HG03045 (cell line): ENCODE results near the gene SLC38A3.
A peak's percentile ranks its signal among the peaks of the same experiment; 100 is the strongest.
"Not testable (repeated sequence)": the region's sequence is repeated elsewhere in the genome, so short reads cannot be mapped to it uniquely, and the experiment has no call there.

ENCODE experiments used
- ATAC-seq: cut with Tn5 transposase; IDR thresholded peaks from one replicate; pipeline ENCODE4 v1.9.1; 2021; ENCODE audit warnings: mild to moderate bottlenecking, moderate library complexity; ENCODE audit not compliant: unreplicated experiment

SLC38A3 gene

DNA sequence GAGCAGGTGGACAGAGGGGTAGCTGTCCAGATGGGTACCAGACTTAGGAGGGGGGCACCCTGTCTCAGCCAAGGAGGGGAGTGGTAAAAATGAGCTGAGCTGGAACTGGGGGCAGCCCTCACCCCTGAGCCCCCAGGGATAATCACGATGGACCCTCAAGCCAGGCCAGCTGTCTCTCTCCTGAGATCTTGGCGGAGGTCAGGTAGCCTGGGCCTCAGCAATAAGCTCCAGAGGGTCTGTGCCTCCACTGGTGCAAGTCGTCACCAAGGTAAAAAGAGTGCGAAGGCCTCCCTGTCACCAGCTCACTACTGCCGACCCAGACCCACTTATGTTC is 5.1 kb downstream of the SLC38A3 start:
- ATAC-seq, result no peak

GRCh38 chr3:50210510-50211367 is 5.7 kb downstream of the SLC38A3 start:
- ATAC-seq, result no peak

- not testable (repeated sequence) for ATAC-seq
These were observed 6.3 kb downstream of the SLC38A3 start for GRCh38 chr3:50211368-50211717.

DNA sequence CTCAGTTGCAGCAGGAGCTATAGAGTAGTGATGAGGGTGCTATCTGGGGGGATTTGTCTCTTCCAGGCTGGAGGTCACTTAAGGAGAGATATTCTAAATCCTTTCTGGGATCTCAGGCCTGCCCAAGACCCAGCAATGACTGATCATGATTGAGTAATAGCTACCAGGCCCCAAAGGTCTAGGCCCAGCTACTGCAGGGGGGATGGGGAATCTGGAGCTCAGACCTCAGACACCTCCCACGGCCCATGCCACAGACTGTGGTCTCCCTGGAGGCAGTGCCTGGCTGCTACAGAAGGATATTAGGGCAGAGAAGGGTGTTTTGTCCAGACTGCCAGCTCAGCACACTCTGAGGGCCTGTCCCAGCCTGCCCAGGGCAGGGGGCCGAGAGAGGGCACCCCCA is 6.9 kb downstream of the SLC38A3 start:
- no peak for ATAC-seq

DNA sequence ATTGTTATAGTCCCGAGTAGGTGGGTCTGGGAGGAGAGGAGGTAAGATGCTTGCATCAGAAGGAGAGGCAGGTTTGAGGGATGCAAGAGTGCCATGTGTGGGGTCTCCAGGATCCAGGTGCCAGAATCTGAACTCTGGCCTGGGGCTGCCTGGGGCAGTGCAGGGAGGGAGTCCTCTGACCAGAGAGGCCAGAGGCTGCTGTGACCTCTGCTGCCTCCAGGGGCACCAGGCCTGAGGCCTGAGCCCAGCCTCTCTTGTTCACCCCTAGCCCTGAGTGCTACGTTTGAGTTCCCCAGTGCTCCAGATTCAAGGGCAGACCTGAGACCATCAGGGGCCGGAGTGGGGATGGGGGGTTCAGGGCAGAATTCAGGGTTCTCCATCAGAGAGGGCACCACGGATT is 7.4 kb downstream of the SLC38A3 start:
- ATAC-seq, result no peak

GRCh38 chr3:50212971-50213370 is 7.9 kb downstream of the SLC38A3 start:
- ATAC-seq, result no peak

DNA sequence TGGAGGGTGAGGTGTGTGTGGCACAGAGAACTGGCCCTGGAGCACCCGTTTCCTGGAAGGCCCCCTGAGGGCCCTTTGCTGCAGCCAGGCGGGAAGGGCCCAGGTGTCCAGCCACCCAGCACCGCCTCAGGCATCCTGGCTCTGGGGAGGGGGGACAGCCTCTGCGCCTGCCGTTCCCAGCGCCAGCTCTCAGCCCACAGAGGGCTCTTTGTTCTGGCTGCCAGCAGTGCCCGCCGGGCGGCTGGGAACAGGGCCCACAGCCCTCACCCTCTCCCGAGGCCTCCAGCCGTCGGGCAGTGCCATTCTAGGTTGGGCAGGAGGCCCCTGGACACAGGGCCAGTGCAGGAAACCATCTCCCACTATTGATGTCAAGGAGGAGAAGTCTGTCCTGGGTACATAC is 8.3 kb downstream of the SLC38A3 start:
- no peak for ATAC-seq

DNA sequence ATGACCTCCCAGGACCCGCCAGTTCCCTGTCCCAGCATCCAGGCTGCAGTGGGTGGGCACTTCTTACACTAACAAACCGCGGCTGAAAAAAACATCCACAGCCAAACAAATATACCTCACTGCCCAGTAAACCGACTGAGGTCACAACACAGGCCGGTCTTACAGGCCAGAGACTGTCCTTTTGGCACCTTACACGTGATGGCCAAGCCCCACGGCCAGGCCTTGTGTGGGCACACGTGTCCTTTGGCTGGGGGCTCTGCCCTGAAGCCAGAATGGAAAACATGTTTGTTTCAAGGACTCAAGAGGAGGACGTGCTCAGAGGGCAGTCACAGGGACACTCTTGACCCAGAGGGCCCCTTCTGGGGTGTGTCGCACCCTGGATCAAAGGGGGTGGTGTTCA is 9.8 kb downstream of the SLC38A3 start:
- ATAC-seq, result no peak

GRCh38 chr3:50215529-50215928 is 10.5 kb downstream of the SLC38A3 start:
- no peak for ATAC-seq

DNA sequence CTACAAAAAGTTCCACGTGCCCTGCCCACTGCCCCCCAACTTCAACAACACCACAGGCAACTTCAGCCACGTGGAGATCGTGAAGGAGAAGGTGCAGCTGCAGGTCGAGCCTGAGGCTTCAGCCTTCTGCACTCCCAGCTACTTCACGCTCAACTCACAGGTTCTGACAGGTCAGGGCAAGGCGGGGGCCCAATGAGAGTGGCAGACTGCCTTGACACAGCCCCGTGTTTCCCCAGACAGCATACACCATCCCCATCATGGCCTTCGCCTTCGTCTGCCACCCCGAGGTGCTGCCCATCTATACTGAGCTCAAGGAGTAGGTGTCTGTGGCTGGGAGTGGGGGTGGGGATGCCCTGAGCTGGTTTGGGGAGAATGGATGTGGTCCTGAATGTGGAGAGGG is 12.6 kb downstream of the SLC38A3 start:
- no peak for ATAC-seq

DNA sequence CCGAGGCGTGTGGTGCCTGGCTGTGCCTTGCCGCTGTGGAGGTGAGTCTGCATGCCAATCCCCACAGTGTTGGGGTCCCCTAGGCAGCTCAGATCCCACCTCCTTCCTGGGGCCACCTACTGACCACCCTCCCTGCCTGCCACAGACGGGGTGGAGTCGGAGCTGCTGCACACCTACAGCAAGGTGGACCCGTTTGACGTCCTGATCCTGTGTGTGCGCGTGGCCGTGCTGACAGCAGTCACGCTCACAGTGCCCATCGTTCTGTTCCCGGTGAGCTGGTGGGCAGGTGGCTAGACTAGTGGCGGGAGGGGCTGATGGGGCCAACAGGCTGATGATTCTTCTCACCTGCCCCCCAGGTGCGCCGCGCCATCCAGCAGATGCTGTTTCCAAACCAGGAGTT is 13.4 kb downstream of the SLC38A3 start:
- no peak for ATAC-seq

GRCh38 chr3:50219285-50219684 is 14.2 kb downstream of the SLC38A3 start:
- no peak for ATAC-seq

DNA sequence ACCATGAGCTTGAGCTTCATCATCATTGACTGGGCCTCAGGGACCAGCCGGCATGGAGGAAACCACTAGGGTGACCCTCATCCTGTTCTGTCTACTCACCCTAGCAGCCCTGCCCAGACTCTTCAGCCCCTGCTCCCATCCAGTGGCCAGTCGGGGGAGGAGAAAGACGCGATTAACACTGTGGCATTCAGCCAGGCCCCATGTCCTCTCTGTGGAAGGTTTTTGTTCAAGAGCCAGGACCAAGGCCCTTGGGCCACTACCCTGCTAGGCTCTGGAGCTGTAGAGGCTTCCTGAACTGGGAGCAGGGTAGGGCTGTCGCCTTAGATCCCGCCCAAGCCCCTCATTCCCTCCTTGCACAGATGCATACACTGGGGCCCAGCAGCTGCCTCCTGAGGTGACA is 15.0 kb downstream of the SLC38A3 start:
- ATAC-seq, result no peak

DNA sequence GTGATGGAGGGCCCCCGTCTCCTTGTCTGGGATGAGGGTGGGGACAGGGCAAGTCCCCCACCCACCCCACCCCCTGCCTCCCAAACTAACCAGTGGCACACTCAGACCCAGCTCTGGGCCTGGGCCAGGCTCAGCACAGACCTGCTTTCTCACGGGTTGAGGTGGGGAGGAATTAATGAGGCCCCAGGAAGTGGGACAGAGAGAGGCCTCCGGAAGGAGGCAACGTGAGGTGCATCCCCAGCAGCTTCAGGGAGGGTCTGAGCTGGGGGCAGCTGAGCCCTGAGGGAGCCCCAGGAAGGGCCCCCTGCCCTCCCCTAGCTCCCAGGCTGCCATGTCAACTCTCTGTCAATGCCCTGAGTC is 16.0 kb downstream of the SLC38A3 start:
- ATAC-seq, result no peak

GRCh38 chr3:50221411-50222168 is 16.5 kb downstream of the SLC38A3 start:
- no peak for ATAC-seq

DNA sequence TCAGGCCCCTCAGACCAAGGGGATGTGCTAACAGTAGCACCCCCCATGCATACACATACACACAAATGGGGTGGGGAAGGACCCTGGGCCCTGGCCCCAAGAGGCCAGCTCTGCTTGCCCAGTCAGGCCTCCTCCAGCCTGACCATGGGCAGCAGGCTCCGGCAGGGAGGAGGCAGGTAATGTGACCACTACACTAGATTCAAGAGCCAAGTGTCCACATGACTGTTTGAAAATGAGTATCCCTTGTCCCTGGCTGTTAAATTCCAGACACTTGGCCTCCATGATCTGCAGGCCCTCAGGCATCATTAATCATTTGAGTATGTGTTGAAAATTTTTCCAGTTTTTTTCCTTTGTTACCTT is 17.1 kb downstream of the SLC38A3 start:
- no peak for ATAC-seq

GRCh38 chr3:50224639-50225038 is 19.6 kb downstream of the SLC38A3 start:
- no peak for ATAC-seq

GRCh38 chr3:50226888-50227389 is 21.9 kb downstream of the SLC38A3 start:
- ATAC-seq, result no peak

- peak; percentile 82 for ATAC-seq
These were observed 22.5 kb downstream of the SLC38A3 start for GRCh38 chr3:50227390-50228183.

DNA sequence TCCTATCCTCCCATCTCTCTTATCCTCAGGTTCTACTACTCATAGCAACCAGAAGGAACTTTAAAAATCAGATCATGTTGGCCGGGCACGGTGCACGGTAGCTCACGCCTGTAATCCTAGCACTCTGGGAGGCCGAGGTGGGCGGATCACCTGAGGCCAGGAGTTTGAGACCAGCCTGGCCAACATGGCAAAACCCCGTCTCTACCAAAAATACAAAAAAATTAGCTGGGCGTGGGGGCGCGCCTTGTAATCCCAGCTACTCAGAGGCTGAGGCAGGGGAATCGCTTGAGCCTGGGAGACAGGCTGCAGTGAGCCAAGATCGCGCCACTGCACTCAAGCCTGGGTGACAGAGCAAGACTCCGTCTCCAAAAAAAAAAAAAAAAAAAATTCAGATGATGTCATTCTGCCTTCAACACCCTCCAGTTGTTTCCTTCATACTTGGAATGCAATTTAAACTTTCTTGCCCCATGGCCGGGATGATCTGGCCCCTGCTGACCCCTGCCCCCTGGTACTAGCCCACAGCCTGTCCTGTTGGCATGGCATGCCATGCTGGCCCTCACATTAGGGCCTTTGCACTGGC is 23.2 kb downstream of the SLC38A3 start:
- ATAC-seq, result not testable (repeated sequence)

DNA sequence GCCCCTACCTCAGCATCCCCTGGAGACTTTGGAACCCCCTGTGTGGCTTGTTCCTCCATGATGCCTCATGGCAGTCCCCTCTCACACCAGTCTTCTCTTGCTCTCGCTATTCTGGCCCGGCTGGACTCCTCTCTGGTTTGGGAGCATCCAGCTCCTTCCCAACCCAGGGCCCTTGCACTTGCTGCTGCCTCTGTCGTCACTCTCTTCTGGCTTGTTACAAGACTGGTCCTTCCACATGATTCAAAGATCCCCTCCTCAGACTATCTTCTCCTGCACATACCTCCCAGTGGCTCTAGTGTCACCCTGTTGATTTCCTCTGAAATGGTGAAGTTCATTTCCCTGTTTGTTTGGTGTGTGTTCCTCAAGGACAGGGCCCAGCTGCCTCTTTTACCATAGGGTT is 24.4 kb downstream of the SLC38A3 start:
- ATAC-seq, result no peak
